GM19099 (cell line): ENCODE results near the gene MACF1.

ENCODE experiments used
- POLR2A ChIP-seq: IDR thresholded peaks from 3 replicates; pipeline ENCODE4 v1.6.1; 2011; ENCODE audit warnings: low read depth; ENCODE audit not compliant: insufficient read length; ENCODE audit errors: extremely low read depth

MACF1 gene

GRCh38 chr1:39359028-39359570, 154.6 kb downstream of the MACF1 start:
- TF ChIP-seq POLR2A: no peak

GRCh38 chr1:39360731-39361130, 156.2 kb downstream of the MACF1 start:
- TF ChIP-seq POLR2A: no peak

GRCh38 chr1:39361446-39361845, 157.0 kb downstream of the MACF1 start:
- no peak for TF ChIP-seq POLR2A

GRCh38 chr1:39363267-39363666, 158.8 kb downstream of the MACF1 start:
- no peak for TF ChIP-seq POLR2A

- TF ChIP-seq POLR2A: no peak
Measured at GRCh38 chr1:39368045-39368444, 163.6 kb downstream of the MACF1 start.

- no peak for TF ChIP-seq POLR2A
Measured at GRCh38 chr1:39369565-39369964, 165.1 kb downstream of the MACF1 start.

GRCh38 chr1:39370602-39371001, 166.1 kb downstream of the MACF1 start:
- no peak for TF ChIP-seq POLR2A

GRCh38 chr1:39372105-39372504, 167.6 kb downstream of the MACF1 start:
- TF ChIP-seq POLR2A: no peak

- no peak for TF ChIP-seq POLR2A
Measured at GRCh38 chr1:39376656-39377055, 172.2 kb downstream of the MACF1 start.

GRCh38 chr1:39378377-39378776, 173.9 kb downstream of the MACF1 start:
- no peak for TF ChIP-seq POLR2A

GRCh38 chr1:39379187-39379586, 174.7 kb downstream of the MACF1 start:
- TF ChIP-seq POLR2A: no peak

- TF ChIP-seq POLR2A: no peak
Measured at GRCh38 chr1:39380036-39380435, 175.5 kb downstream of the MACF1 start.

- TF ChIP-seq POLR2A: no peak
Measured at GRCh38 chr1:39381839-39382238, 177.3 kb downstream of the MACF1 start.

GRCh38 chr1:39384305-39384704, 179.8 kb downstream of the MACF1 start:
- TF ChIP-seq POLR2A: no peak

- no peak for TF ChIP-seq POLR2A
Measured at GRCh38 chr1:39385067-39385988, 180.8 kb downstream of the MACF1 start.

- no peak for TF ChIP-seq POLR2A
Measured at GRCh38 chr1:39386997-39387396, 182.5 kb downstream of the MACF1 start.

GRCh38 chr1:39387452-39387851, 183.0 kb downstream of the MACF1 start:
- no peak for TF ChIP-seq POLR2A
